ENCODE measurements around the gene STARD5.

The STARD5 gene

GRCh38 chr15:81313686-81314085 lies 10.3 kb downstream of the STARD5 start:
- Histone ChIP-seq H3K9me3 (no peaks in the 10 kb centered on the region), H3K36me3 (no peaks in the 10 kb centered on the region), H3K4me3 (ENCODE audit: low read depth, low read length) (no peak overlapping the region), H3K27me3 (no peaks in the 10 kb centered on the region), H3K4me1 (no peaks in the 10 kb centered on the region)
- no peak for DNase-seq
- TF ChIP-seq, protein P1, sequence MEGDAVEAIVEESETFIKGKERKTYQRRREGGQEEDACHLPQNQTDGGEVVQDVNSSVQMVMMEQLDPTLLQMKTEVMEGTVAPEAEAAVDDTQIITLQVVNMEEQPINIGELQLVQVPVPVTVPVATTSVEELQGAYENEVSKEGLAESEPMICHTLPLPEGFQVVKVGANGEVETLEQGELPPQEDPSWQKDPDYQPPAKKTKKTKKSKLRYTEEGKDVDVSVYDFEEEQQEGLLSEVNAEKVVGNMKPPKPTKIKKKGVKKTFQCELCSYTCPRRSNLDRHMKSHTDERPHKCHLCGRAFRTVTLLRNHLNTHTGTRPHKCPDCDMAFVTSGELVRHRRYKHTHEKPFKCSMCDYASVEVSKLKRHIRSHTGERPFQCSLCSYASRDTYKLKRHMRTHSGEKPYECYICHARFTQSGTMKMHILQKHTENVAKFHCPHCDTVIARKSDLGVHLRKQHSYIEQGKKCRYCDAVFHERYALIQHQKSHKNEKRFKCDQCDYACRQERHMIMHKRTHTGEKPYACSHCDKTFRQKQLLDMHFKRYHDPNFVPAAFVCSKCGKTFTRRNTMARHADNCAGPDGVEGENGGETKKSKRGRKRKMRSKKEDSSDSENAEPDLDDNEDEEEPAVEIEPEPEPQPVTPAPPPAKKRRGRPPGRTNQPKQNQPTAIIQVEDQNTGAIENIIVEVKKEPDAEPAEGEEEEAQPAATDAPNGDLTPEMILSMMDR (IDR thresholded peaks at IDR 0.05; ENCODE audit: low read depth, low read length): no peak

- Histone ChIP-seq H3K4me3 (ENCODE audit: low read depth, low read length) (no peak overlapping the region), H3K4me1 (no peaks in the 10 kb centered on the region), H3K36me3 (no peaks in the 10 kb centered on the region), H3K9me3 (no peaks in the 10 kb centered on the region), H3K27me3 (no peaks in the 10 kb centered on the region)
- TF ChIP-seq, protein P1 (IDR thresholded peaks at IDR 0.05; ENCODE audit: low read depth, low read length): no peak
- no peak for DNase-seq
These were observed 11.0 kb downstream of the STARD5 start for GRCh38 chr15:81312790-81313543.

DNA sequence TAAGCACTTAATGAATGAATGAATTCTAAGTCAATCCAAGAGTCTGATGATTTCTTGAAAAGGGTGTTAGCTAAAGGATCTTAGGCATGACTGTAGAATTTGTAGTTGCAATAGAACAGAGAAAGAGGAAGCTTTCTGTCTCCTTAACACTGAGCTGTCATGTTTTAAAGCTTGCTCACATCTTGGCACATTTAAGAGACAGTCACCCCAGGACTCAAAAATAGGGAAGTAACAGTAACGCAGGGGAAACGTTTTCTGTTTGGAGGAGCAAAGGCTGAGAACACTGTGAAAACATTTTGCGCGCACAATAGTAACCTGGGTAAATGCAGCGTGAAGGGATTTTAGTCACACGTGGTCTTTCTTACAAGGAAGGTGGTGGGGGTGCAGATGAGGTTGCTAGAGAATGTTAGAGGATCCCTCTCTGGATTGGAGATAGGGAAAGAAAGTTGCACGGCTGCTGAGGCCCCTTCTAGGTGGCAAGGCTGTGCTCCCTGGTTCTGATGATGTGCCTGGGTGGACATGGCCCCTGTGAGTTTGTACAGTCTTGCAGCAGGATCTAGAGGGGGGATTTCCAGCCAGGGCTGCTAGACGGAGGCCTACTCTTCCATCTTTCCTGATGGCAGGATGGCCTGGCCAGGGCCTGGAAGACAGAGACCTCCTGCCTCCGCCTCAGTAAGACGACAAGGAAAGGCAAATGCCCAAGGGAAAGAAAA lies 12.0 kb downstream of the STARD5 start:
- Histone ChIP-seq H3K27me3 (no peaks in the 10 kb centered on the region), H3K9me3 (no peaks in the 10 kb centered on the region), H3K36me3 (no peaks in the 10 kb centered on the region), H3K4me1 (no peaks in the 10 kb centered on the region), H3K4me3 (ENCODE audit: low read depth, low read length) (no peak overlapping the region)
- TF ChIP-seq, protein P1 (IDR thresholded peaks at IDR 0.05; ENCODE audit: low read depth, low read length): no peak
- no peak for DNase-seq

- H3K4me1 ChIP-seq: no peaks in the 10 kb centered on the region
- TF ChIP-seq, protein P1 (IDR thresholded peaks at IDR 0.05; ENCODE audit: low read depth, low read length): no peak
- no peak overlapping the region for H3K4me3 ChIP-seq (ENCODE audit: low read depth, low read length)
- no peak for DNase-seq
- H3K27me3 ChIP-seq: peaks cover 4% of the 10 kb centered on the region; the same call in 1 of the 2 replicates
- no peaks in the 10 kb centered on the region; the same call in 1 of the 2 replicates for H3K9me3 ChIP-seq
- H3K36me3 ChIP-seq: no peaks in the 10 kb centered on the region
These were observed 13.5 kb downstream of the STARD5 start for GRCh38 chr15:81310480-81310879.

- Histone ChIP-seq H3K27me3 (peaks cover 5% of the 10 kb centered on the region; the same call in 1 of the 2 replicates), H3K4me1 (no peaks in the 10 kb centered on the region), H3K36me3 (no peaks in the 10 kb centered on the region), H3K4me3 (ENCODE audit: low read depth, low read length) (no peak overlapping the region), H3K9me3 (no peaks in the 10 kb centered on the region; the same call in 1 of the 2 replicates)
- TF ChIP-seq, protein P1 (IDR thresholded peaks at IDR 0.05; ENCODE audit: low read depth, low read length): no peak
- no peak for DNase-seq
These were observed 14.1 kb downstream of the STARD5 start for GRCh38 chr15:81309647-81310450.
